GM19193 (cell line): ENCODE measurements around the gene CHCHD1.
A peak's percentile ranks its signal among the peaks of the same experiment; 100 is the strongest.

Source experiments
- POLR2A ChIP-seq: IDR thresholded peaks from 4 replicates; pipeline ENCODE4 v1.6.1; 2011; ENCODE audit not compliant: insufficient read depth, insufficient read length; ENCODE audit errors: extremely low read depth

Gene CHCHD1

GRCh38 chr10:73781548-73781878 lies 335 bp upstream of the CHCHD1 start:
- TF ChIP-seq POLR2A, result no peak

GRCh38 chr10:73782749-73783085 lies 869 bp downstream of the CHCHD1 start:
- no peak for TF ChIP-seq POLR2A

- peak; percentile 71 for TF ChIP-seq POLR2A
Measured at GRCh38 chr10:73785211-73785720, 3.4 kb downstream of the CHCHD1 start, which contains the start of gene ZSWIM8. Gene ZSWIM8 (plus strand): TSS chr10:73785606. CDS start chr10:73785879, 273 bp downstream.

GRCh38 chr10:73785721-73786511 lies 4.1 kb downstream of the CHCHD1 start:
- TF ChIP-seq POLR2A, result no peak

- no peak for TF ChIP-seq POLR2A
Measured at GRCh38 chr10:73786512-73786885, 4.7 kb downstream of the CHCHD1 start.

- no peak for TF ChIP-seq POLR2A
Measured at GRCh38 chr10:73788864-73789658, 7.2 kb downstream of the CHCHD1 start.

- TF ChIP-seq POLR2A, result no peak
Measured at GRCh38 chr10:73789659-73790055, 7.8 kb downstream of the CHCHD1 start.

GRCh38 chr10:73790886-73791625 lies 9.2 kb downstream of the CHCHD1 start:
- TF ChIP-seq POLR2A, result no peak

- TF ChIP-seq POLR2A, result no peak
Measured at GRCh38 chr10:73791871-73792400, 10.1 kb downstream of the CHCHD1 start.

GRCh38 chr10:73793456-73793855 lies 11.6 kb downstream of the CHCHD1 start:
- TF ChIP-seq POLR2A, result no peak

- no peak for TF ChIP-seq POLR2A
Measured at GRCh38 chr10:73796766-73797165, 14.9 kb downstream of the CHCHD1 start.

GRCh38 chr10:73797324-73798025 lies 15.6 kb downstream of the CHCHD1 start:
- no peak for TF ChIP-seq POLR2A

- peak; percentile 31 for TF ChIP-seq POLR2A
Measured at GRCh38 chr10:73798087-73798486, 16.2 kb downstream of the CHCHD1 start.

- peak; percentile 31 for TF ChIP-seq POLR2A
Measured at GRCh38 chr10:73798927-73799560, 17.2 kb downstream of the CHCHD1 start.
